ENCODE results near the gene HERC4. TPM values are rescaled to one million over a fixed set of nuclear protein-coding genes. Genes with fewer than 3 reads are reported as not detected.

Gene HERC4
- total RNA-seq, 1 experiment from 2014 or later, result 57.4 TPM

- CTCF ChIA-PET, result interaction anchor here (0.6 kb wide), 1 partner anchor 410 kb away, joined by 5 read pairs; no protein-coding TSS in a partner anchor
- no peak for ATAC-seq
These were observed 138.7 kb downstream of the HERC4 start for GRCh38 chr10:67936416-67936815.

GRCh38 chr10:67935223-67935622 lies 139.9 kb downstream of the HERC4 start:
- Histone ChIP-seq H3K9me3 (ENCODE audit: low read length) (no peaks in the 10 kb centered on the region), H3K4me1 (ENCODE audit: insufficient read depth, low read length) (no peaks in the 10 kb centered on the region), H3K4me3 (ENCODE audit: low read length) (no peak overlapping the region), H3K36me3 (ENCODE audit: low read depth, low read length) (peaks cover 54% of the 10 kb centered on the region), H3K79me2 (ENCODE audit: low read length) (no peaks in the 10 kb centered on the region), H3K9ac (ENCODE audit: low read length) (no peak overlapping the region), H3K9me2 (replicated peaks; ENCODE audit: low read length) (no peaks in the 10 kb centered on the region), H4K20me1 (ENCODE audit: low read length) (no peaks in the 10 kb centered on the region), H2AFZ (ENCODE audit: low read length) (no peak overlapping the region), H3K27me3 (ENCODE audit: low read length) (no peaks in the 10 kb centered on the region), H3K27ac (ENCODE audit: low read length) (no peak overlapping the region), H3K4me2 (ENCODE audit: low read length) (no peak overlapping the region), H3F3A (ENCODE audit: low read length, unreplicated experiment) (no peaks in the 10 kb centered on the region)
- intact Hi-C loops (cut with micrococcal nuclease), result no loop called here
- DNase-seq (no peak), ATAC-seq (no peak)
- ChIA-PET POLR2A (ENCODE audit: unreplicated experiment) (no interaction called here), CTCF (no interaction called here)
- BruUV-seq (replicated peaks), result no TSS peak
- TF ChIP-seq EZH2 (IDR thresholded peaks at IDR 0.05; ENCODE audit: low read length, unreplicated experiment) (no peak), EZH2phosphoT487 (IDR thresholded peaks at IDR 0.05; ENCODE audit: borderline replicate concordance, low read length) (no peak)
- TF ChIP-seq, protein P1, sequence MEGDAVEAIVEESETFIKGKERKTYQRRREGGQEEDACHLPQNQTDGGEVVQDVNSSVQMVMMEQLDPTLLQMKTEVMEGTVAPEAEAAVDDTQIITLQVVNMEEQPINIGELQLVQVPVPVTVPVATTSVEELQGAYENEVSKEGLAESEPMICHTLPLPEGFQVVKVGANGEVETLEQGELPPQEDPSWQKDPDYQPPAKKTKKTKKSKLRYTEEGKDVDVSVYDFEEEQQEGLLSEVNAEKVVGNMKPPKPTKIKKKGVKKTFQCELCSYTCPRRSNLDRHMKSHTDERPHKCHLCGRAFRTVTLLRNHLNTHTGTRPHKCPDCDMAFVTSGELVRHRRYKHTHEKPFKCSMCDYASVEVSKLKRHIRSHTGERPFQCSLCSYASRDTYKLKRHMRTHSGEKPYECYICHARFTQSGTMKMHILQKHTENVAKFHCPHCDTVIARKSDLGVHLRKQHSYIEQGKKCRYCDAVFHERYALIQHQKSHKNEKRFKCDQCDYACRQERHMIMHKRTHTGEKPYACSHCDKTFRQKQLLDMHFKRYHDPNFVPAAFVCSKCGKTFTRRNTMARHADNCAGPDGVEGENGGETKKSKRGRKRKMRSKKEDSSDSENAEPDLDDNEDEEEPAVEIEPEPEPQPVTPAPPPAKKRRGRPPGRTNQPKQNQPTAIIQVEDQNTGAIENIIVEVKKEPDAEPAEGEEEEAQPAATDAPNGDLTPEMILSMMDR (conservative IDR thresholded peaks at IDR 0.05; ENCODE audit: low read depth, low read length), result no peak

More at GRCh38 chr10:67936416-67936815, 138.7 kb downstream of the HERC4 start:
- Histone ChIP-seq H3K9ac (ENCODE audit: low read length) (no peak overlapping the region), H3K79me2 (ENCODE audit: low read length) (no peaks in the 10 kb centered on the region), H4K20me1 (ENCODE audit: low read length) (no peaks in the 10 kb centered on the region), H3F3A (ENCODE audit: low read length, unreplicated experiment) (no peaks in the 10 kb centered on the region), H2AFZ (ENCODE audit: low read length) (no peak overlapping the region), H3K36me3 (ENCODE audit: low read depth, low read length) (peaks cover 51% of the 10 kb centered on the region), H3K4me3 (ENCODE audit: low read length) (no peak overlapping the region), H3K9me2 (replicated peaks; ENCODE audit: low read length) (no peaks in the 10 kb centered on the region), H3K4me1 (ENCODE audit: insufficient read depth, low read length) (no peaks in the 10 kb centered on the region), H3K4me2 (ENCODE audit: low read length) (no peak overlapping the region), H3K9me3 (ENCODE audit: low read length) (no peaks in the 10 kb centered on the region), H3K27me3 (ENCODE audit: low read length) (no peaks in the 10 kb centered on the region), H3K27ac (ENCODE audit: low read length) (no peak overlapping the region)
- BruUV-seq (replicated peaks), result no TSS peak
- POLR2A ChIA-PET (ENCODE audit: unreplicated experiment), result no interaction called here
- no peak for DNase-seq
- intact Hi-C loops (cut with micrococcal nuclease), result no loop called here
- TF ChIP-seq, protein P1 (conservative IDR thresholded peaks at IDR 0.05; ENCODE audit: low read depth, low read length), result no peak
- TF ChIP-seq EZH2phosphoT487 (IDR thresholded peaks at IDR 0.05; ENCODE audit: borderline replicate concordance, low read length), result no peak

DNA sequence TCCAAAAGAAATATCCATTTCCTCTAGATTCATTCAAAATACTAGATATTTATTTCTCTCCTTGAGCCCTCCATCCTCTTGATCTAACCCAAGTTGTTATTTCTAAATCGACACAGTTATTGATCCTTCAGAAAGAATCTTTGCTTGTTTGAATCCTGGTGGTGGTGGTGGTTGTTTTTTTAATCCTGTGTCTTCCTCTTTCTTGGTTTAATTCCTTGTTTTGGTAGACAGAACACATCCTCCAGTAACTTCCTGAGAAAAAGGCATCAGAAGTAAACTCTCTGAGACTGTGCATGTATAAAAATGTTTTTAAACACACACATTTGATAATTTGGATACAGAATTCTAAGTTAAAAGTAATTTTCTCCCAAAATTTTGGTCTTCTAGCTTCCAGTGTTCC lies 140.7 kb downstream of the HERC4 start:
- H3K27me3 ChIP-seq (ENCODE audit: low read length), result no peaks in the 10 kb centered on the region
- CTCF ChIA-PET, result no interaction called here
- DNase-seq (no peak), ATAC-seq (no peak)
- POLR2A ChIA-PET (ENCODE audit: unreplicated experiment), result no interaction called here
- H3K79me2 ChIP-seq (ENCODE audit: low read length), result no peaks in the 10 kb centered on the region
- no peaks in the 10 kb centered on the region for H4K20me1 ChIP-seq (ENCODE audit: low read length)
- peaks cover 56% of the 10 kb centered on the region for H3K36me3 ChIP-seq (ENCODE audit: low read depth, low read length)
- no peak overlapping the region for H3K27ac ChIP-seq (ENCODE audit: low read length)
- no peaks in the 10 kb centered on the region for H3K4me1 ChIP-seq (ENCODE audit: insufficient read depth, low read length)
- H3K4me2 ChIP-seq (ENCODE audit: low read length), result no peak overlapping the region
- TF ChIP-seq EZH2 (IDR thresholded peaks at IDR 0.05; ENCODE audit: low read length, unreplicated experiment), result no peak
- intact Hi-C loops (cut with micrococcal nuclease), result no loop called here
- no peak overlapping the region for H3K9ac ChIP-seq (ENCODE audit: low read length)
- BruUV-seq (replicated peaks), result no TSS peak
- no peak overlapping the region for H2AFZ ChIP-seq (ENCODE audit: low read length)
- no peaks in the 10 kb centered on the region for H3K9me2 ChIP-seq (replicated peaks; ENCODE audit: low read length)
- H3K9me3 ChIP-seq (ENCODE audit: low read length), result no peaks in the 10 kb centered on the region
- H3F3A ChIP-seq (ENCODE audit: low read length, unreplicated experiment), result no peaks in the 10 kb centered on the region
- H3K4me3 ChIP-seq (ENCODE audit: low read length), result no peak overlapping the region

Measured in PC-3 (cell line).